DMS 273 (cell line): ENCODE data around the gene ZNF592.

Experiments used
- DNase-seq: peaks from one replicate; lab custom pipeline; 2025; ENCODE audit not compliant: unreplicated experiment; lab: John Stamatoyannopoulos, UW

ZNF592 gene

DNA sequence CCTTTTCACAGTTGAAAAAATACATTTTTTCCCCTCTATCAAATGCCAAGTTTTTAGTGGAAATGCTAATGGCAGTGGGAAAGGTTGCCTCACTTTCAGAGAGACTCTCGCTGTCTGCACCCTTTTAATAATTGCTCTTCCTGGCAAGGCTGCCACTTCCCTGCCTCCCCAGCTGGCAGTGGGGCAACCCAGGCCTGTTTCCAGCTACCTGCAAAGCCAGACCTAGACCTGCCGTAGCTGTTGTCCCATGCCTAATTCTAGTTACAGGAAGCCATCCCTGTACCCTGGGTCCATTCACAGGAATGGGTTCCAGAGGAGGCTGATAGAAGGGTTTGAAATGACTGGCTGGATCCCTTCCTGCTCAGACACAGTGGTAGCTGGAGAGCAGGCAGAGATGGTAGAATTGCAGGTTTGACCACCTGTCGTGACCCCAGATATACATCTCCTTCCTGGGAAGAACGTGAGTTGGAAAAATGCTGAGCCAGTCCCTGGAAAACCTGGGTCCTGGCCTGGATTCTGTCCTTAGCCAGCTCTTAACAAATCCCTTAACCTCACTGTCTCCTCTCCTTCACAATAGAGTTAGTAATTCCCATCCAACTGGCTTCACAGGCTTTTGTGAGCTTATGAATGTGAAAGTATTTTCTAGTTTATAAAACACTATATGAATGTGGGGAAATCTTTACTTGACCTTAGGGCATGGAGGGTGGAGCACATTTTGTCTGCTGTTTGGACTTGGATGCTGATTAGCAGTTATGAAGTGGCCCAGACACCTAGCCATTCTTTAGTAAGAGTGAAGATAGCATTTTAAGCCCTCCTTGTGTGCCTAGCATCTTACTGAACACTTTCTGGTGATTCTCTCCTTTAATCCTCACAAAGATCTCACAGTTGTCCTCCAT is 55.9 kb downstream of the ZNF592 start:
- DNase-seq = no peak

- DNase-seq = no peak
Measured at GRCh38 chr15:84805221-84805620, 56.8 kb downstream of the ZNF592 start.

DNA sequence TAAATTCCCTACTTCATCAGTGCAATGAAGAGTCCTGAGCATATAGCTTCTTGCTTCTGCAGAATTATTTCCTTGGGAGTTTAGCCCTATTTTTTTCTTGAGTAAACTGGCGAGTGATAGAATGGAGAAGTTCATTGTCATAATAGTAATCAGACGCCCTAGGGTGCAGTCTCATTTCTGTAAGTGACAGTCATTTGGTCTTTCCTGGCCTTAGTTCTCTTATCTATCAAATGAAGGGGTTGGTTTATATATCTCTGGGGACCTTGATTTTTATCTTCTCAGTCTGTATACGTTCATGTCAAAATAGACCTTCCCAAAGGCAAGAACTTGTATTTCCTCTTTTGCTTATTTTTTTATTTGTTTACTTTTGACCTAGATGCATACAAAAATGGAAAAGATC is 58.8 kb downstream of the ZNF592 start:
- DNase-seq = no peak

DNA sequence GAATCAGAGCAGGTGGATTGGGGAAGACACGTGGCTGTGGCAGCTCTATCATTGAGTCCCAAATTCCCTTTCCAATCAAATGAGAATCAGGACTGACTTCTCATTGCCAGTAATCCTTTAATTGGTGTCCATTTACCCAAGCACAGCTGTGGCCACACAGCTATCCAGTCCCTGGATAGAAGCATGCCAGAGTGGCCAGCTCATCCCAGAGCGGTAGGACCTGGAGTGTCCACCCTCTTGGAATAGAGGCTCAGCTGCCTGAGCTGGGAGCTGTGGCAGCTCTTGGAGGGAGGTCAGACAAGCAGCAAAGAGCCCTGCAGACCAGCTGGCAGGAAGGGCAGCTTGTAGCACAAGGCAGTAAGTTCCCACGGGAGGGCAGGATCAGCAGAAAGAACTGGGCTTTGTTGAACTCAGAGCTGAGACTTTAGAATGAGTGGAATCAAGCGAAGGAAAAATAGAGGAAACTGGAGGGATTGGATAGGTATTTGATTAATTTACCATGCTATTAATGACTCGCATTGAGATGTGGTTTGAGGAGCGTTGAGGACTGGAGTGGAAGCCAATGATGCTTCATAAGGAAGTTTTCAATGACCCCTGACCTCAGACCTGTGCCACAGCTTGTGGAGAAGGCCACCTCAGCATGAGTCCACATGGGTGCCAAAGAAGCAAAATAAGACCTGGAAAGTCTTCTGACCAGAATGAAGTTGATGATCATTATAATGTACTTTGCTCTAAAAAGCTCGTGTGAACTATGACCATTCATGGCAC is 61.9 kb downstream of the ZNF592 start:
- DNase-seq = peak; percentile 7

DNA sequence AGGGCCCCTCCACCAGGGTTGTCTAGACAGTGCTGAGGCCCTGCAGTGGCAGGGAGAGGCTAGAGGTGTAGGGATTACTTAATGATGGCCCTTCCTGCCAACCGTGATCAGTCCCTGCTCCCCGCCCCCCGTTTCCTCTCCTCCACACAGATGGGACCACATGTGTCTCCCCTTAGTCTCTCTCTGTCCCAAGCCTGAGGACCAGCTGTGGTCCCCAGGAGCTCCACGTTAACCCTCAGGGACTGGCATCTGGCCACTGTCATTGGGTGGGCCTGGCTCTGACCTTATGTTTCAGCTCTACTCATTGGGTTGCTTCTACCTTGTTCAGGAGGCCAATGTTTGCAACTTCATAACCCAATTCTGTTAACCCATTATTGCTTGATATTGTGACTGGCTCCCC is 62.8 kb downstream of the ZNF592 start:
- no peak for DNase-seq

- DNase-seq = no peak
Measured at GRCh38 chr15:84811828-84812227, 63.4 kb downstream of the ZNF592 start.

DNA sequence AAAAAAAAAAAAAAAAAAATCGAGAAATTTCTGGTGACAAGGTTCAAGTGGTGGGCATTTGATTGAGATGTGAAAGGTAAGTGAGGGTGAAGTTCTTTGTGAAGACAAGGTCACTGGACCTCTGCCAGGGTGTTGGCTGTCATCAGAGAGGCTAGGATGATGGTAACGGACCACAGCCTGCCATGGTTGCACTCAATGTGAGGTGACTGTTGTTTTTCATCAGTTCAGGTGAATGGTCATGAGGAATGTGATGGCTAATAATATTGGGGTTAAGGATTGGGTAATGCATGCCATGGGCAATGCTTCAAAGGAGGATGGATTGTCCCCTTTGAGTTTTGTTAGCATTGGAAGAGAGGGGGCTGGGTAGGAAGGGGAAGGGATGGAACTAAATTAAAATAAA is 64.5 kb downstream of the ZNF592 start:
- no peak for DNase-seq

- DNase-seq = no peak
Measured at GRCh38 chr15:84813435-84813834, 65.0 kb downstream of the ZNF592 start.

DNA sequence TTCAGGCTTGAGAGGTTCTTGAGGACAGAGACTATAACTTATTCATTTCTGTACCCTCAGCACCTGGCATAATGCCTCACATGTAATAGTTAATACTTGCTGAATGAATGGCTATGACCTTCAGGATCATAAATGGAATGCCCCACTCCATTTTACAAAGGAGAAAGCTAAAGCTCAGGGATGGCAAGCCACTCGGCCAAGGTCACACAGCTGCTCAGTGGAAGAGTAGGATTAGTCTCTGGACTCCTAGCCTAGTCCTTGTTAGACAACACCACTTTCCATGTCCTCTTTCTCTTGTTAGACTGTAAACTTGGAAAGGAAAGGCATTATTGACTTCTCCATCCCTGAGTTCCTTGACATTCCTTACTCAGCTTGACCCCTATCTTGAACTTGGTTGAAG is 65.5 kb downstream of the ZNF592 start:
- no peak for DNase-seq

DNA sequence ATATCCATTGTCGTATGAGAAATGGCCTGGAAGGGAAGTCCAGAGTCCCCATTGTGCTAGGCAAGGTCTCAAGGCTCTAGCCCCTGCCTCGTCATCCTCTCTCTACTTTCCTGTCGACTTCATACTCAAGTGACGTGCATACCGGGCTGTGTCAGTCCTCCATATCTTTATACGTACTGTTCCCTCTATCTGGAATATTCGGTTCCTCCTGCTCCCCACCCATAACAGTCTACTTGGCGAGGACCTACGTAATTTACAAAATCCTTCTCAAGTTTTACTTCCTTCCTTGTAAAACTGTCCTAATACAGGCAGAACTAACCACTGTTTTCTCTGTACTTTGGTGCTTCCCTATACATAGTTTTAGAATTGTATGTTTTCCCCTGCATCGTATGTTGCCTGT is 66.5 kb downstream of the ZNF592 start:
- no peak for DNase-seq

GRCh38 chr15:84816694-84817465 is 68.5 kb downstream of the ZNF592 start, which contains the start of gene ALPK3:
Gene ALPK3 (plus strand): TSS chr15:84817356. CDS start chr15:84817453, 97 bp downstream.
- DNase-seq = no peak

GRCh38 chr15:84817466-84818081 is 69.2 kb downstream of the ZNF592 start:
- no peak for DNase-seq

DNA sequence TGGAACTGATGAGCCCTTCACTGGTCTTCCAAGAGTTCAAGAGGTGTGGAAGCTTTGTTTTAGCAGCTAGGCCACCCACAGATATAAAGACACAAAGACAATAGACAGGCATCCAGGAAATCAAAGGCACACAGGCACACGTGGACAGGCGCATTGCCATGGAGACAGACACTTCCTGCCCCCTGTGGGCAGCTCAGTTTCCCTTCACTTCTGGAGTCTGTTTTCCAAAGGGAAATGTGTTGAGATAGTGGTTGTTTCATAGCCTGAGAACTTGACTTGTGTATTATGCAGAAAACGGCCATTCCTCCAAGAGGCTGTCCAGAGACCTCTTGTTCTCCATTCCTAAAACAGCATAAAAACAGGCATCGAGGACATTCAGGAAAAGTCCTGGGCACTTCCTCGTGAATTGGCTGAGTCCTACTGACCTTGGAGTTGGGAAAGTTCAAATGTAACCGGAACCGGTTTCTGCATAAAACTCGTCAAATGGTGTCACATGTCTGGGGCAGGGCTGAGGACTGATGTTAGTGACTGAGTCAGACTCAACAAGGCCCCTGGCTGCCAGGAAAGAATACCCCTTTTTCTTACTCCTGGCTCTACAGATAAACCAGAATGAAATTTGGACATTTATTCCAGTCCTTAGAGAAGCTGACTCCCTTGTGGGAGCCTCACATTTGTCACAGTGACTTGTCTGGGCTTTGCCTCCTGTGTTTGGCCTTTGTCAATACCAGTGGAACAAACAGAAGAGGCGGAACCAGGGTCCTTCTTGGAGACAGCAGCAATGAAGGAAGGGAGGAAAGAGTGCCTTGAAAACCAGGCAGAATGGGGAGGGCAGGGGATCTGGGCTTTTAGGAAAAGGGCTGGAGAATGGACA is 70.1 kb downstream of the ZNF592 start:
- DNase-seq = peak; percentile 21

- peak; percentile 37 for DNase-seq
Measured at GRCh38 chr15:84819291-84819768, 70.9 kb downstream of the ZNF592 start.

DNA sequence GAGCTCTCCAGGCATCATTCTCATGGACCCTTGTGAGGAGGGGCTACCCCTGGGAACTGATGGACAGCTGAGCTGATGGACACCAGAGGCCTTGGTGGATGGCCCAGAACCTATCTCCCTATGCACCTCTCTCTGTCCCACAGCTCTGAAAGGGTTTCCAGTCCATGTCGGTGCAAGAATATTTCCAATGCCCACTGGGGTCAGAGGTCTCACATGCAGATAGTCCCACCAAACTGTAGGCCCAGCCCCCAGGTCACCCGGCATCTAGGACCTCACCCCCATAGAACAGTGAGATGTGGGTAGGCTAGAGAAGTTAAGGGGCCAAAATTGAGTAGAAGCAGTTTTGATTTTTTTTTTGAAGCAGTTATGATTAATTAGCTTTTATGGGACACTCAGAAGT is 71.4 kb downstream of the ZNF592 start:
- no peak for DNase-seq

- DNase-seq = no peak
Measured at GRCh38 chr15:84821501-84822021, 73.2 kb downstream of the ZNF592 start.

DNA sequence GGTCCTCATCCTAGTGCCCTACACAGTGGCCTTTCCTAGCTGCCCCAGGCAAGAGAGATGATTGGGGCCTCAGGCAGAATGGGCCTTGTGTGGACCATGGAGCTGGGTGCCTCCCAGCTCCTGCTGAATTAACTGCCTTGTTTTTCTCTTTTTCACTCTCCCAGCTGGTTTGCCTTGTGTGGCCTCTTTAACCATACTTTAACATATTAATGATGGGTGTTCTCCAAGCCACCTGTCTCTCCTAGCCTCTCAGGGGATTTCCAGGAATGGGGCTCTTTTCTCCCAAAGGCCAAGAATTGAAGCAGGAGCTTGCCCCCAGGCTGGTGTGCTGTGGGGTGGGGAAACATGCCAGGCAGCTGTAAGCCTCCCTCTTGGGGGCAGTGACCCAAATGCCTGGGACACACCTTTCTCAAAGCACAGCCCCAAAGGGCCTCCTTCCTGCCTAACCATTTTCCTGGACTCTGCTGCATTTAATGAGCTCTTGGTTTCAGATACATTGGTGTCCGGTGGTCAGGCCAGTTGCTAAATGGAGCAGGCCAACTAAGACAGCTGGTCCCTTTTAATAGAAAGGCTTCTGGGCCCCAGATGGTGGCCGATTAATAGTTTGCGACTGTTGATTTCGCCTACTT is 74.4 kb downstream of the ZNF592 start:
- DNase-seq = peak; percentile 77

GRCh38 chr15:84823282-84823878 is 75.0 kb downstream of the ZNF592 start:
- no peak for DNase-seq
